Measurements from ENCODE around the gene SENP8.

SENP8 gene

GRCh38 chr15:72182244-72182643 is 64.0 kb downstream of the SENP8 start:
- Histone ChIP-seq H3K36me3 (ENCODE audit: insufficient read depth, low read depth, low read length) (no peaks in the 10 kb centered on the region), H3K9ac (ENCODE audit: low read depth, low read length) (no peak overlapping the region), H3K4me3 (ENCODE audit: low read length) (no peak overlapping the region), H3K27me3 (ENCODE audit: insufficient read depth, low read length) (peaks cover 25% of the 10 kb centered on the region), H3K4me1 (ENCODE audit: insufficient read depth, low read length) (no peaks in the 10 kb centered on the region), H3K27ac (ENCODE audit: low read length) (no peak overlapping the region), H3K9me3 (ENCODE audit: insufficient read depth, low read depth, low read length) (no peaks in the 10 kb centered on the region)

GRCh38 chr15:72182673-72183072 is 64.5 kb downstream of the SENP8 start:
- H3K9me3 ChIP-seq (ENCODE audit: insufficient read depth, low read depth, low read length): no peaks in the 10 kb centered on the region
- no peak overlapping the region for H3K4me3 ChIP-seq (ENCODE audit: low read length)
- H3K36me3 ChIP-seq (ENCODE audit: insufficient read depth, low read depth, low read length): no peaks in the 10 kb centered on the region
- no peak overlapping the region for H3K9ac ChIP-seq (ENCODE audit: low read depth, low read length)
- H3K4me1 ChIP-seq (ENCODE audit: insufficient read depth, low read length): no peaks in the 10 kb centered on the region
- H3K27ac ChIP-seq (ENCODE audit: low read length): no peak overlapping the region
- H3K27me3 ChIP-seq (ENCODE audit: insufficient read depth, low read length): peaks cover 25% of the 10 kb centered on the region

GRCh38 chr15:72183781-72184164 is 65.6 kb downstream of the SENP8 start:
- peak overlapping the region; percentile 62; the same call in 1 of the 2 replicates for H3K4me3 ChIP-seq (ENCODE audit: low read length)
- H3K27ac ChIP-seq (ENCODE audit: low read length): no peak overlapping the region
- H3K4me1 ChIP-seq (ENCODE audit: insufficient read depth, low read length): no peaks in the 10 kb centered on the region
- peaks cover 25% of the 10 kb centered on the region for H3K27me3 ChIP-seq (ENCODE audit: insufficient read depth, low read length)
- H3K9me3 ChIP-seq (ENCODE audit: insufficient read depth, low read depth, low read length): no peaks in the 10 kb centered on the region
- H3K36me3 ChIP-seq (ENCODE audit: insufficient read depth, low read depth, low read length): no peaks in the 10 kb centered on the region
- peak overlapping the region; percentile 10; the same call in 1 of the 2 replicates for H3K9ac ChIP-seq (ENCODE audit: low read depth, low read length)

GRCh38 chr15:72184165-72184811 is 66.1 kb downstream of the SENP8 start:
- no peak overlapping the region for H3K27ac ChIP-seq (ENCODE audit: low read length)

GRCh38 chr15:72189250-72189902 is 71.2 kb downstream of the SENP8 start:
- Histone ChIP-seq H3K27ac (ENCODE audit: low read length) (no peak overlapping the region), H3K36me3 (ENCODE audit: insufficient read depth, low read depth, low read length) (no peaks in the 10 kb centered on the region)

More at GRCh38 chr15:72184165-72184811, 66.1 kb downstream of the SENP8 start:
- Histone ChIP-seq H3K27me3 (ENCODE audit: insufficient read depth, low read length) (peaks cover 25% of the 10 kb centered on the region), H3K36me3 (ENCODE audit: insufficient read depth, low read depth, low read length) (no peaks in the 10 kb centered on the region), H3K9me3 (ENCODE audit: insufficient read depth, low read depth, low read length) (no peaks in the 10 kb centered on the region), H3K4me3 (ENCODE audit: low read length) (peak overlapping the region; percentile 62; the same call in 1 of the 2 replicates), H3K9ac (ENCODE audit: low read depth, low read length) (peak overlapping the region; percentile 10; the same call in 1 of the 2 replicates), H3K4me1 (ENCODE audit: insufficient read depth, low read length) (no peaks in the 10 kb centered on the region)

GRCh38 chr15:72192416-72192815 is 74.2 kb downstream of the SENP8 start:
- H3K4me1 ChIP-seq (ENCODE audit: insufficient read depth, low read length): no peaks in the 10 kb centered on the region; the same call in 1 of the 2 replicates
- H3K36me3 ChIP-seq (ENCODE audit: insufficient read depth, low read depth, low read length): no peaks in the 10 kb centered on the region
- peaks cover 27% of the 10 kb centered on the region for H3K27me3 ChIP-seq (ENCODE audit: insufficient read depth, low read length)
- no peak overlapping the region for H3K4me3 ChIP-seq (ENCODE audit: low read length)
- no peaks in the 10 kb centered on the region for H3K9me3 ChIP-seq (ENCODE audit: insufficient read depth, low read depth, low read length)
- H3K27ac ChIP-seq (ENCODE audit: low read length): no peak overlapping the region
- H3K9ac ChIP-seq (ENCODE audit: low read depth, low read length): no peak overlapping the region

More at GRCh38 chr15:72189250-72189902, 71.2 kb downstream of the SENP8 start:
- Histone ChIP-seq H3K9me3 (ENCODE audit: insufficient read depth, low read depth, low read length) (no peaks in the 10 kb centered on the region), H3K4me3 (ENCODE audit: low read length) (no peak overlapping the region), H3K27me3 (ENCODE audit: insufficient read depth, low read length) (peaks cover 12% of the 10 kb centered on the region), H3K9ac (ENCODE audit: low read depth, low read length) (no peak overlapping the region), H3K4me1 (ENCODE audit: insufficient read depth, low read length) (no peaks in the 10 kb centered on the region; the same call in 1 of the 2 replicates)
